Bronchus fibroblast of lung (primary cell): Measurements from ENCODE around the gene TRAPPC2. TPM values are rescaled to one million over a fixed set of nuclear protein-coding genes. Genes with fewer than 3 reads are reported as not detected.

Experiments used
- total RNA-seq: library from RNA; depleted of rRNA; stranded (reverse); fragments of >200 nt; gene quantifications from 2 replicates; pipeline ENCODE4 v1.2.3, GENCODE V29; 2015

The TRAPPC2 gene
- 8.0 and 8.2 TPM in 2 replicates for total RNA-seq

GRCh38 chrX:13734278-13735172, at the start of gene TRAPPC2, which contains the start of gene OFD1:
TSS of gene TRAPPC2 (minus strand) at chrX:13734620. CDS start at chrX:13719963, 14,657 bp downstream.
TSS of gene OFD1 (plus strand) at chrX:13734748. CDS start at chrX:13735072, 324 bp downstream.

GRCh38 chrX:13688958-13689740, 45.3 kb downstream of the TRAPPC2 start, which contains the start of gene RAB9A:
TSS of gene RAB9A (plus strand) at chrX:13689128. CDS start at chrX:13708747, 19,619 bp downstream.

Other genes starting within 250 kb of the TRAPPC2 start
- gene EGFL6, start 165.0 kb downstream of the TRAPPC2 start, total RNA-seq = 0.15 and 0.34 TPM in 2 replicates
- 0.67 and 1.3 TPM in 2 replicates for gene TCEANC, start 81.5 kb downstream of the TRAPPC2 start, total RNA-seq
- gene RAB9A, start 45.5 kb downstream of the TRAPPC2 start, total RNA-seq = 19.2 and 21.6 TPM in 2 replicates
- gene OFD1, start 128 bp upstream of the TRAPPC2 start, total RNA-seq = 4.6 and 5.5 TPM in 2 replicates
- gene GPM6B, start 82.5 kb upstream of the TRAPPC2 start, total RNA-seq = 9.4 and 13.2 TPM in 2 replicates